GF-D8 (cell line): ENCODE results near the gene KMT5C.

Experiments used
- DNase-seq: peaks from one replicate; lab custom pipeline; 2025; lab: John Stamatoyannopoulos, UW

The KMT5C gene

GRCh38 chr19:55339105-55339888 lies at the start of gene KMT5C:
Gene KMT5C (plus strand): TSS chr19:55339876. CDS start chr19:55341937, 2,061 bp downstream.
- peak; percentile 100 for DNase-seq

- no peak for DNase-seq
Measured at GRCh38 chr19:55297267-55297666, 42.4 kb upstream of the KMT5C start.

- DNase-seq: no peak
Measured at GRCh38 chr19:55299991-55300390, 39.7 kb upstream of the KMT5C start.

GRCh38 chr19:55300886-55301458 lies 38.7 kb upstream of the KMT5C start:
- DNase-seq: no peak

- peak; percentile 41 for DNase-seq
Measured at GRCh38 chr19:55301459-55302317, 38.0 kb upstream of the KMT5C start.

GRCh38 chr19:55302318-55302703 lies 37.4 kb upstream of the KMT5C start:
- DNase-seq: no peak

GRCh38 chr19:55303477-55303876 lies 36.2 kb upstream of the KMT5C start:
- no peak for DNase-seq

- no peak for DNase-seq
Measured at GRCh38 chr19:55304279-55304978, 35.2 kb upstream of the KMT5C start.

DNA sequence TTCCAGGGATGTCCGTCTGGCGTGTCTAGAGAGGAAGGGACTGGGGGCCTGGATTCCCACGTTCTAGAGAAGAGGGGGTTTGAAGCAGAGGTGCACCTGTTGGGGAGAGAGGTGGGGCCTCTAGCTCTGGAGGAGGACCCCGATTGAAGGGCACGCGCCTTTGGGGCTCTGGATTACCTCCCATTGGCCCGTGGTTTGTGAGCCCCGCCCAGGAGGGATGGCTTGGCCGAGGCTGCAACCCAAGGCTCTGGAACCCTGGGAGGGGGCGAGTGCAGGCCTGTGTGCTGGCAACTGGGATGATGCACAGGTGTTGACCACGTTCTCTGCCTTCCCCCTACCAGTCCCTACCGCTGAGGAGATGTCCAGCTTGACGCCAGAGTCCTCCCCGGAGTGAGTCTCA lies 34.7 kb upstream of the KMT5C start:
- no peak for DNase-seq

DNA sequence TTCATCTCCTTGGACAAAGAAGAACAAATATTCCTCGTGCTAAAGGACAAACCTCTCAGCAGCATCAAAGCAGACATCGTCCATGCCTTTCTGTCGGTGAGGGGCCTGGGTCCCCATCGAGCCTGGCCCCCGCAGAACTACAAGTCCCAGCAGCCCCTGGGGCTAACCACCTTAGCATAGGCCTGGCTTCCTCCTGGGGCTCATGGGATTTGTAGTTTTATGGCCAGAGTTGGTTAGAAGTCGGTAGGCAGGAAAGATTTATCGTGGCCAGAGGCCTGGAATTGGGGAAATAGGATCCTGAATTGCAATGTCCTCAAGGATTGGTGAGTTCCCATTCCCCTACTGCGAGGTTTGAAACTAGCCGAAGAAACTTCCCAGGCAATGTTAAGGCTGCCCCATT lies 34.2 kb upstream of the KMT5C start:
- DNase-seq: no peak

DNA sequence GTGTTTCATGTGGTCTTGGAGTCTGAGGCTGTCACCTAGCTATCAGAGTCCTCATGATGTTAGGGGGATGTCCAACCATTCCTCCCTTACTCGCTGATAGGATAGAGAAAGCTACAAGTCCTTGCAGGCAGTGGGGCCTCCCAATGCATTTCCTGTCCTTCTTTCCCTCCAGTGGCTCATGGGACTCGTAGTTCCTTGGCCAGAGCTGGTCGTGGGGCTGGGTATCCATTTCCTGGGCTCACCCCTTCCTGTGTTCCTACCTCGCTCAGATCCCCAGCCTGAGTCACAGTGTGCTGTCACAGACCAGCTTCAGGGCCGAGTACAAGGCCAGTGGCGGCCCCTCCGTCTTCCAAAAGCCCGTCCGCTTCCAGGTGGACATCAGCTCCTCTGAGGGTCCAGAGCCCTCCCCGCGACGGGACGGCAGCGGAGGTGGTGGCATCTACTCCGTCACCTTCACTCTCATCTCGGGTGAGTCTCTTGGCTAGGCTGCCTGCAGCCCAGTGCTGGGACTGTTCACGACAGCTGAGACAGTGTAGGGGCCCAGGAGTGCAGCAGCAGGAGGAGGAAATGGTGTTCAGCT lies 33.6 kb upstream of the KMT5C start:
- no peak for DNase-seq

- no peak for DNase-seq
Measured at GRCh38 chr19:55306712-55307111, 33.0 kb upstream of the KMT5C start.

DNA sequence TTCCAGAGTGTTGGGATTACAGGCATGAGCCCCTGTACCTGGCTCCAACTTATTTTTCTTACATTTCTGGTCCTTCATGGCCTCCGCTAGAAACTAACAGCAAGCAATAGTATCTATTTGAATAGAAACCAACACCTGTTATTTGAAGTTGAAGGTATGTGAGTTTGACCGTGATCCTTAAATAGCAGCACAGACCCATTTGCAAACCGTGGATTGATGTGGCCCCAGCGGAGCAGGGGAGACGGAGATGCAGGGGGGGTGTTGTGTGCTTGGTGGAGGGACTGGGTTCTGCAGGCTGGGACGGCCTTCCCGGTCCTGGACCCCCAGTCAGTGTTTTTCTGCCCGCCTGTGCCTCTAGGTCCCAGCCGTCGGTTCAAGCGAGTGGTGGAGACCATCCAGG lies 31.4 kb upstream of the KMT5C start:
- DNase-seq: no peak

- DNase-seq: no peak
Measured at GRCh38 chr19:55309448-55309847, 30.2 kb upstream of the KMT5C start.

- no peak for DNase-seq
Measured at GRCh38 chr19:55310498-55310897, 29.2 kb upstream of the KMT5C start.

- DNase-seq: no peak
Measured at GRCh38 chr19:55311397-55311796, 28.3 kb upstream of the KMT5C start.

GRCh38 chr19:55311797-55312196 lies 27.9 kb upstream of the KMT5C start:
- no peak for DNase-seq

DNA sequence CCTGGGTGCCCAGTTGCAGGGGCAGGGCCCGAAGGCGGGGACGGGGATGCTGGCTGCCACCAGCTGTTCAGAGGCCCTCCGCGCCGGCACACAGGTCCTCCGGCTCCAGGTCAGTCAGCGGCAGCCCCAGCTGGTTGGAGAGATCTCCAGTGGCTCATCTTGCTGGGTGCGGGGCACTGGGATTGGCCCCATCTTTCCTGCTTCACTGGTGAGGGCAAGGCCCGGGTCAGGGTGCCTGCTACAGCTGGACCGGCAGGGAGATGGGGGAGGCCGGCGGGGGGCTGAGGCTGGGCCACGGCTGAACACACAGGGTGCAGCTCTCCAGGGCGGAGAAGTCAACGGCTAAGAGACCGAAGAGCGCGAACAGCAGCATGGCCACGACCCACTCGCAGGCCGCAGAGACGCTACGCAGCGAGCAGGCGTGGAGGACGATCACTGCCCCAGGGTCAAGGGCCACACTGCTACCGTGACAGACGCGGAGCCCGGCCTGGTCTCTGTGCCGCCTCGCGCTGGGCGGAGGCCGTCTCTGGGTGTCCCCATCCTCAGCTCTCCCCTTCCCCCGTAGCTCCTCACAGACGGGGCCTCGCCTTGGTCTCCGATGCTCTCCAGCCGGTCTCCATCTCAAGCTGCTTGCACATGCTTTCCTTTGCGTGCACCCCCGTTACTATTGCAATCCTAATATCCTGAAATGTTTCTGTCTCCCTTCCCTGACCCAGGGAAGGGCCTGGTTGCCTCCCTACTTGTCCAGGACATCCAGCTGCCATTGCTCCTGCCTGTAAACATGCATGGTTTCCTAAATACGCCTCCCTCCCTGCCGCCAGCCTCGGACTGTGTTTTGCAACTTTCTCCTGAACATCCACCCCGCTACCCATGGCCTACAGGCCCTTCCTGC lies 26.8 kb upstream of the KMT5C start:
- DNase-seq: no peak

- no peak for DNase-seq
Measured at GRCh38 chr19:55314396-55314795, 25.3 kb upstream of the KMT5C start.

DNA sequence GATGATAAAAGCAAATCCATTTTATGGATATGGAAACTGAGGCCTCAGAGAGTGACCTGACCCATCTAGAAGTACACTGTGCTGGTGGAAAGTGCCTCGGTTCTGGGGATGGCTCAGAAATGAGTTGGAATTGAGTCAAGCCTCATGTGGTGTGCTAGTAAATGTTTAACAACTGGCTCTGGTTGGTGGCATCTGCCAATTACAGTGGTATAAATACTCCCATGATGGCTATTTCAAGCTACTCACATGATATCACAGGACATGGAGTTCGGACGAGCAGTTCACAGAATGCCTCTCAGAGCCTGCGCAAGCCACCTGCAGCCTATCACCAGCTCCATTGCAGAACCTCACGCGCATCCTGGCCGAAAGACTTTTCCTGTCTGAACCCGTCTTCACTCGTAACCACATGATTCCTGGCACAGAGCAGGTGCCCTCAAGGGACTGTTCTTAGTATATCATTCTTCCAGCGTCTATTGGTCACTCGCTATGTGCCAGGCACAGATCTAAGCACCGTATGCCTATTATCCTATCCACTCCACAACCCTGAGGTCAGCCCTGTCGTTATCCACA lies 23.6 kb upstream of the KMT5C start:
- no peak for DNase-seq

DNA sequence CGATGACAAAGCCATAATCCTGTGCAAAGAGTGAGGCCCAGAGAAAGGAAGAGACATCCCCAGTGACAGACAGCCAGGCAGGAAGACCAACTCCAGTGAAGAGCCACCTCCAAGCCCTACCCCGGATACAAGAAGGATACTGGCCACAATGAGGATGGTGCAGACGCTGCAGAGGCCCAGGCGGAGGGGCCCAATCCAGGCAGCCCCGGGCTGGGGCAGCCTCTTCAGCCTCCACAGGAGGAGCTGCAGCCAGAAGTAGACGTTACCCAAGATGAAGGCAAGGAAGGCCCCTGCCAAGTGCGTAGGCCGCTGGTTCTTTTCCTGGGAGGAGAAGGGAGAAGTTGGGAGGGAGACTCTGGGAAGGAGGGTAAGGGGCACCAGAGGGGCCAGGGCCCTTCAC lies 23.0 kb upstream of the KMT5C start:
- no peak for DNase-seq
